Liver (tissue), 9 donors: ENCODE data around the gene ADAM10. TPM values are rescaled to one million over a fixed set of nuclear protein-coding genes. Genes with fewer than 3 reads are reported as not detected.

Experiments used
- DNase-seq: peaks from one replicate; pipeline ENCODE4 v3.0.0-alpha.2; 2017; ENCODE audit warnings: low spot score
- H3K27ac ChIP-seq, 2 donors: one replicate each; pipeline ENCODE4 v1.7.0; 2013; ENCODE audit warnings: inconsistent platforms in 2 of 2, low read length in 2 of 2, control low read depth in 1 of 2, low read depth in 1 of 2, mild to moderate bottlenecking in 1 of 2
- H3K27me3 ChIP-seq, 4 donors: one replicate each; pipeline versions ENCODE4 v1.6.1 to v1.7.0; 2013; ENCODE audit warnings: low read length in 3 of 4, inconsistent platforms in 1 of 4, mild to moderate bottlenecking in 1 of 4, moderate library complexity in 1 of 4; ENCODE audit not compliant: control insufficient read depth in 4 of 4, insufficient read depth in 4 of 4
- H3K36me3 ChIP-seq, 4 donors: one replicate each; pipeline versions ENCODE4 v1.6.1 to v1.7.0; 2013; ENCODE audit warnings: low read length in 3 of 4, mild to moderate bottlenecking in 3 of 4, low read depth in 1 of 4, moderate library complexity in 1 of 4; ENCODE audit not compliant: control insufficient read depth in 4 of 4, insufficient read depth in 3 of 4
- H3K4me1 ChIP-seq, 4 donors: one replicate each; pipeline versions ENCODE4 v1.6.1 to v1.7.0; 2013; ENCODE audit warnings: low read length in 3 of 4, mild to moderate bottlenecking in 3 of 4, moderate library complexity in 1 of 4; ENCODE audit not compliant: control insufficient read depth in 4 of 4, insufficient read depth in 4 of 4
- H3K4me3 ChIP-seq, 3 donors: one replicate each; pipeline versions ENCODE4 v1.6.1 to v1.7.0; 2013; ENCODE audit warnings: low read length in 3 of 3, control low read depth in 1 of 3, low read depth in 1 of 3, mild to moderate bottlenecking in 1 of 3
- H3K9ac ChIP-seq, 2 donors: one replicate each; pipeline ENCODE4 v1.7.0; 2013; ENCODE audit warnings: low read length in 2 of 2, mild to moderate bottlenecking in 2 of 2, moderate library complexity in 2 of 2, control low read depth in 1 of 2, low read depth in 1 of 2
- H3K9me3 ChIP-seq, 4 donors: one replicate each; pipeline versions ENCODE4 v1.6.1 to v1.7.0; 2013; ENCODE audit warnings: low read length in 3 of 4; ENCODE audit not compliant: control insufficient read depth in 4 of 4
- ATF3 ChIP-seq: IDR thresholded peaks from 2 replicates; pipeline ENCODE4 v1.6.1; 2016; ENCODE audit warnings: antibody characterized with exemption
- CTCF ChIP-seq: fragments of 150-350 bp; IDR thresholded peaks from 2 replicates; pipeline ENCODE4 v1.5.1; 2017; ENCODE audit warnings: improper control_type of control experiment, low read depth, low read length; ENCODE audit not compliant: missing input control
- EGR1 ChIP-seq, 2 donors: IDR thresholded peaks; 2 replicates each; pipeline ENCODE4 v1.6.1; 2016 to 2018; ENCODE audit warnings: antibody characterized with exemption in 2 of 2, low read depth in 2 of 2
- FOXA2 ChIP-seq: IDR thresholded peaks from 2 replicates; pipeline ENCODE4 v1.6.1; 2016; ENCODE audit warnings: antibody characterized with exemption
- GABPA ChIP-seq, 2 donors: IDR thresholded peaks in 1 of 2; conservative IDR thresholded peaks in 1 of 2; 2 replicates each; pipeline ENCODE4 v1.6.1; 2016; ENCODE audit warnings: antibody characterized with exemption in 2 of 2, mild to moderate bottlenecking in 1 of 2, moderate library complexity in 1 of 2
- HNF4A ChIP-seq, 2 donors: conservative IDR thresholded peaks; 2 replicates each; pipeline ENCODE4 v1.6.1; 2016; ENCODE audit warnings: antibody characterized with exemption in 2 of 2, mild to moderate bottlenecking in 2 of 2
- HNF4G ChIP-seq: IDR thresholded peaks from 2 replicates; pipeline ENCODE4 v1.6.1; 2016; ENCODE audit warnings: antibody characterized with exemption
- JUND ChIP-seq, 2 donors: IDR thresholded peaks; 2 replicates each; pipeline ENCODE4 v1.6.1; 2016; ENCODE audit warnings: antibody characterized with exemption in 2 of 2
- MAX ChIP-seq: IDR thresholded peaks from 2 replicates; pipeline ENCODE4 v1.6.1; 2016; ENCODE audit warnings: antibody characterized with exemption
- NR2F2 ChIP-seq: IDR thresholded peaks from 2 replicates; pipeline ENCODE4 v1.6.1; 2016; ENCODE audit warnings: antibody characterized with exemption
- RAD21 ChIP-seq, 2 donors: IDR thresholded peaks; 2 replicates each; pipeline ENCODE4 v1.6.1; 2016; ENCODE audit warnings: antibody characterized with exemption in 2 of 2, mild to moderate bottlenecking in 2 of 2
- REST ChIP-seq: IDR thresholded peaks from 2 replicates; pipeline ENCODE4 v1.6.1; 2016; ENCODE audit warnings: antibody characterized with exemption, mild to moderate bottlenecking
- RXRA ChIP-seq, 2 donors: IDR thresholded peaks; 2 replicates each; pipeline ENCODE4 v1.6.1; 2017 to 2018; ENCODE audit warnings: antibody characterized with exemption in 2 of 2, mild to moderate bottlenecking in 1 of 2
- TAF1 ChIP-seq: conservative IDR thresholded peaks from 2 replicates; pipeline ENCODE4 v1.6.1; 2016; ENCODE audit warnings: antibody characterized with exemption, mild to moderate bottlenecking
- YY1 ChIP-seq: IDR thresholded peaks from 2 replicates; pipeline ENCODE4 v1.6.1; 2016; ENCODE audit warnings: antibody characterized with exemption, mild to moderate bottlenecking
- ZBTB33 ChIP-seq: IDR thresholded peaks from 2 replicates; pipeline ENCODE4 v1.6.1; 2016; ENCODE audit warnings: antibody characterized with exemption
- WGBS: extraction: QIAGEN DNeasy Blood & Tissue Kit; methylation state at CpG from one replicate; pipeline ENCODE4 v1.1.7; 2013; 5-methylcytosine and 5-hydroxymethylcytosine counted together
- polyA plus RNA-seq, 2 donors: library from polyadenylated mRNA; stranded (reverse) in 1 of 2; unstranded in 1 of 2; fragments of 200-250 nt in 1 of 2; fragments of >200 nt in 1 of 2; fragmentation: Nextera tagmentation in 1 of 2; extraction: Ambion mirVana in 1 of 2; gene quantifications; one replicate each; pipeline versions ENCODE4 v1.2.1 to v1.2.3, GENCODE V29; 2013 to 2015
- total RNA-seq, 2 donors: library from RNA; depleted of rRNA; stranded (reverse); fragments of >200 nt; gene quantifications; one replicate each; pipeline ENCODE4 v1.2.3, GENCODE V29; 2014
- donor health status: healthy.
- donor health status: healthy.
- donor health status: healthy.
- donor health status: healthy.
- donor health status: healthy.

The ADAM10 gene
- total and polyA plus RNA-seq, 4 donors, result 12.6 to 55.6 (median 34.6) TPM

- 96% methylated on average over 5 of the region's 5 CpGs for WGBS
- H3K4me3 ChIP-seq, result no peak overlapping the region
- no peaks in the 10 kb centered on the region for H3K27me3 ChIP-seq
- H3K27ac ChIP-seq, result no peak overlapping the region
- no peaks in the 10 kb centered on the region for H3K9me3 ChIP-seq
- no peak for DNase-seq
- H3K4me1 ChIP-seq, result peaks cover 0 to 6% (median 1%) of the 10 kb centered on the region in 4 donors
- H3K36me3 ChIP-seq, result peaks cover 0 to 13% (median 4%) of the 10 kb centered on the region in 4 donors
- H3K9ac ChIP-seq, result no peak overlapping the region
- no peak for TF ChIP-seq ATF3
These were observed 194.7 kb downstream of the ADAM10 start for GRCh38 chr15:58554758-58555157.

- WGBS, result 96% methylated on average over 10 of the region's 10 CpGs
- no peaks in the 10 kb centered on the region for H3K27me3 ChIP-seq
- no peak overlapping the region for H3K4me3 ChIP-seq
- no peaks in the 10 kb centered on the region for H3K9me3 ChIP-seq
- peaks cover 0 to 21% (median 9%) of the 10 kb centered on the region in 4 donors for H3K36me3 ChIP-seq
- H3K9ac ChIP-seq, result no peak overlapping the region
- no peak overlapping the region for H3K27ac ChIP-seq
- peaks cover 0 to 5% (median 0%) of the 10 kb centered on the region in 4 donors for H3K4me1 ChIP-seq
- TF ChIP-seq RAD21 (IDR thresholded peaks at IDR 0.05) (no peak), MAX (no peak), TAF1 (no peak), EGR1 (IDR thresholded peaks at IDR 0.05; ENCODE audit: low read depth in 2 of 2) (no peak), REST (no peak), CTCF (no peak), FOXA2 (no peak), GABPA (IDR thresholded peaks at IDR 0.05 in 1 of 2, conservative IDR thresholded peaks at IDR 0.05 in 1 of 2) (no peak), NR2F2 (no peak), YY1 (no peak), RXRA (IDR thresholded peaks at IDR 0.05) (no peak), ATF3 (no peak), HNF4G (no peak), ZBTB33 (no peak), JUND (IDR thresholded peaks at IDR 0.05) (no peak), HNF4A (conservative IDR thresholded peaks at IDR 0.05) (no peak)
- no peak for DNase-seq
These were observed 196.1 kb downstream of the ADAM10 start for GRCh38 chr15:58553365-58553918.
